ENCODE results near the gene NABP1.

- no peak for TF ChIP-seq CTCF (conservative IDR thresholded peaks at IDR 0.05)
- no peak for TF ChIP-seq ZFX (IDR thresholded peaks at IDR 0.05)
Observed at GRCh38 chr2:191657977-191658376, 20.0 kb upstream of the NABP1 start.

All from C4-2B (cell line).